Measurements from ENCODE around the gene FGD4. TPM values are rescaled to one million over a fixed set of nuclear protein-coding genes. Genes with fewer than 3 reads are reported as not detected.

FGD4 gene
- total RNA-seq, 1 donor from 2014 or later: 17.2 TPM

DNA sequence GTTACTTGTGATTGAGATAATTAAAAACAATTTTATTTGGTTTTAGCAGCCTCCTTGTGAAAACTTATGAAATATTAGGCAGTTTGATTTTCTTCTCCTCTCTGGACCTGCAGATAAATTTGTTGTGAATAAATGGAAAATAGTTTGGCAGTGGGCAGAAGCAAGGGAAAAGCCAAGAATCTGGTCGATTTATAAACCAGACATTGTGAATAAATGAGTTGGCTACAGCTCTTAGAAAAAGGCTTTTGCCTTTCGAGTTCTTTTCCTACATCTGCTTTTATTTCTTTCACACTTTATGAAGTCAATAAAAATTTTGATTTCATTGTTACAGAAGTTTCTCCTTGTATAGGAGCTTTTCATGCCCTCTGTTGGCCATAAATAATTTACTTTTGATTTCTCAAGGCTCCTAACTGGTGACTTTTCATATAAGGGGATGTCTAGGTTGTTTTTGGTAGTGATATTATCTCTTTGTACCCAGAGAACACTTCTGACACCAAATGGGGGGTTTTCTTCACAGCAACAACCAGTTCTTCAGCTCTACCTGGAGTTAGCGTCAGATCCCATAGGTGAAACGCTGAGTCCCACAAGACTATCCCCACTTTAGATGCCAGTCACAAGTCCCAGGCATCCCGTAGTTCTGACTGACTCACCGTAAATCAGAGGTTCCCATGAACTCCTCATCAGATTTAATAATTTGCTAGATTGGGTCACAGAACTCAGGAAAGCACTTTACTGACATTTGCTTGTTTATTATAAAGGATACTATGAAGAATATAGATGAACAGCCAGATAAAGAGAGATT is 143.3 kb downstream of the FGD4 start:
- Mint-ChIP-seq H3K27me3 (ENCODE audit: unreplicated experiment) (peaks cover 1% of the 10 kb centered on the region), H3K36me3 (ENCODE audit: low read depth, unreplicated experiment) (no peaks in the 10 kb centered on the region), H3K9me3 (ENCODE audit: unreplicated experiment) (no peaks in the 10 kb centered on the region), H3K27ac (ENCODE audit: unreplicated experiment) (no peak overlapping the region), H3K4me3 (ENCODE audit: unreplicated experiment) (no peak overlapping the region), H3K4me1 (ENCODE audit: unreplicated experiment) (no peaks in the 10 kb centered on the region)
- TF ChIP-seq, protein P1, sequence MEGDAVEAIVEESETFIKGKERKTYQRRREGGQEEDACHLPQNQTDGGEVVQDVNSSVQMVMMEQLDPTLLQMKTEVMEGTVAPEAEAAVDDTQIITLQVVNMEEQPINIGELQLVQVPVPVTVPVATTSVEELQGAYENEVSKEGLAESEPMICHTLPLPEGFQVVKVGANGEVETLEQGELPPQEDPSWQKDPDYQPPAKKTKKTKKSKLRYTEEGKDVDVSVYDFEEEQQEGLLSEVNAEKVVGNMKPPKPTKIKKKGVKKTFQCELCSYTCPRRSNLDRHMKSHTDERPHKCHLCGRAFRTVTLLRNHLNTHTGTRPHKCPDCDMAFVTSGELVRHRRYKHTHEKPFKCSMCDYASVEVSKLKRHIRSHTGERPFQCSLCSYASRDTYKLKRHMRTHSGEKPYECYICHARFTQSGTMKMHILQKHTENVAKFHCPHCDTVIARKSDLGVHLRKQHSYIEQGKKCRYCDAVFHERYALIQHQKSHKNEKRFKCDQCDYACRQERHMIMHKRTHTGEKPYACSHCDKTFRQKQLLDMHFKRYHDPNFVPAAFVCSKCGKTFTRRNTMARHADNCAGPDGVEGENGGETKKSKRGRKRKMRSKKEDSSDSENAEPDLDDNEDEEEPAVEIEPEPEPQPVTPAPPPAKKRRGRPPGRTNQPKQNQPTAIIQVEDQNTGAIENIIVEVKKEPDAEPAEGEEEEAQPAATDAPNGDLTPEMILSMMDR (IDR thresholded peaks at IDR 0.05; ENCODE audit: unreplicated experiment): no peak
- no peak for DNase-seq (ENCODE audit: low spot score)

DNA sequence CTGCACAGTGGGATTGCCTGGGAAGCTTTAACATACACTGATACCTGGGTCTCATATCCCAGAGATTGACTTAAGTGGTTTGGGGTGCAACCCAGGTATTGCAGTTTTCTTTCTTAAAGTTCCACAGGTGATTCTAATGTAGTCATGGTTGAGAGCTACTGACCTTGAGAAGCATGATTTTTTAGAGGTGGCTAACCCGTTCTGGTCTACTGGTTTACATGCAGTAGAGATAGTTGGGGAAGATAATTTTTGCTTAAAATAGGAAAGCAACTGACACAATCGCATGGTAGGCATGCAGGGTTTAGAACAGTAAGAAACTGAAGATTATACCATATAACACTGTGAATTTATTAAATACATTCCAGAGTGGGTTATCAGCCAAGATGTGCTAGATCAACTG is 145.5 kb downstream of the FGD4 start:
- H3K36me3 Mint-ChIP-seq (ENCODE audit: low read depth, unreplicated experiment): no peaks in the 10 kb centered on the region
- H3K27me3 Mint-ChIP-seq (ENCODE audit: unreplicated experiment): peaks cover 1% of the 10 kb centered on the region
- TF ChIP-seq, protein P1 (IDR thresholded peaks at IDR 0.05; ENCODE audit: unreplicated experiment): no peak
- peaks cover 20% of the 10 kb centered on the region for H3K4me1 Mint-ChIP-seq (ENCODE audit: unreplicated experiment)
- H3K27ac Mint-ChIP-seq (ENCODE audit: unreplicated experiment): no peak overlapping the region
- H3K4me3 Mint-ChIP-seq (ENCODE audit: unreplicated experiment): no peak overlapping the region
- no peaks in the 10 kb centered on the region for H3K9me3 Mint-ChIP-seq (ENCODE audit: unreplicated experiment)
- DNase-seq (ENCODE audit: low spot score): no peak

DNA sequence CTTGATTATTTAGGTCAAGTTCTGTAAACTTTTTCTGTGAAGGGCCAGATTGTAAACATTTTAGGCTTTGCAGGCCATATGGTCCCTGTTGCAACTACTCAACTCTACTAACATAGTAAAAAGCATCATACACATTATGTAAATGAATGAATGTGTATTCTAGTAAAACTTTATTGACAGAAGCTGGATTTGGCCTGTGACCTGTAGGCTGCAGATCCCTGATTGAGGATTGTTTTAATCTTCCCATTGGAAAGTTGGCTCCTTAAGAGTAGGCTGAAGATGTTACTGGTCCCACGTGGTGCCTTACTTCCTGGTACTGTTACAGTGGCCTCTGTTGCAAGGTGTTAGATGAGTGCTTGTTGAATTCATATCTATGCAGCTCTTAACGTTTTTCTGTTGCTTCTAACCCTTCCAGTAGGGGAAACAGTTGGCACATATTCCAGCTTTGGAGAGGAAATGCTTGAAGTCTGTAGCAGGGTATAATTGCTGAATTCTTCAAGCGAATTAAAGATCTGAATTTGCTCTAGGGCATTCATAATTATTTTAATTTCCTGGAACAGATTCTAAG is 146.1 kb downstream of the FGD4 start:
- peaks cover 23% of the 10 kb centered on the region for H3K4me1 Mint-ChIP-seq (ENCODE audit: unreplicated experiment)
- DNase-seq (ENCODE audit: low spot score): no peak
- H3K27me3 Mint-ChIP-seq (ENCODE audit: unreplicated experiment): peaks cover 1% of the 10 kb centered on the region
- no peaks in the 10 kb centered on the region for H3K36me3 Mint-ChIP-seq (ENCODE audit: low read depth, unreplicated experiment)
- H3K27ac Mint-ChIP-seq (ENCODE audit: unreplicated experiment): no peak overlapping the region
- TF ChIP-seq, protein P1 (IDR thresholded peaks at IDR 0.05; ENCODE audit: unreplicated experiment): no peak
- H3K4me3 Mint-ChIP-seq (ENCODE audit: unreplicated experiment): no peak overlapping the region
- no peaks in the 10 kb centered on the region for H3K9me3 Mint-ChIP-seq (ENCODE audit: unreplicated experiment)

DNA sequence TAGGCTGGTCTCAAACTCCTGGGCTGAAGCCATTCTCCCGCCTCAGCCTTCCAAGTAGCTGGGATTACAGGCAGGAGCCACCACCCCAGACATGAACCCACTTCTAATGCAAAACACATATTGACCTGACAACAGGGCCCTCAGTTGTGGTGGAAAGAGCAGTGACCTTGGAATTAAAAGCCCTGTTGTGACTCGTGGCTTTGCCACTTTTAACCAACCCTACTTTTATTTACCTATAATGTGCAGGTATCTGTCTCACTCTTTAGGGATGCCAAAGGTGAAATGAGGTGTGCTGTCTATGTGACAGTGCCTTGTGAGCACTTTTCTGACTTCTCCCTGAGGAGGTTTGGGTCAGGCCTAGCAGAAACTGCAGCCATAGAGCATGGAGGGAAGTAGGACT is 146.9 kb downstream of the FGD4 start:
- Mint-ChIP-seq H3K36me3 (ENCODE audit: low read depth, unreplicated experiment) (no peaks in the 10 kb centered on the region), H3K27me3 (ENCODE audit: unreplicated experiment) (peaks cover 1% of the 10 kb centered on the region), H3K27ac (ENCODE audit: unreplicated experiment) (no peak overlapping the region), H3K4me3 (ENCODE audit: unreplicated experiment) (no peak overlapping the region), H3K9me3 (ENCODE audit: unreplicated experiment) (no peaks in the 10 kb centered on the region), H3K4me1 (ENCODE audit: unreplicated experiment) (peaks cover 23% of the 10 kb centered on the region)
- TF ChIP-seq, protein P1 (IDR thresholded peaks at IDR 0.05; ENCODE audit: unreplicated experiment): no peak
- DNase-seq (ENCODE audit: low spot score): no peak

DNA sequence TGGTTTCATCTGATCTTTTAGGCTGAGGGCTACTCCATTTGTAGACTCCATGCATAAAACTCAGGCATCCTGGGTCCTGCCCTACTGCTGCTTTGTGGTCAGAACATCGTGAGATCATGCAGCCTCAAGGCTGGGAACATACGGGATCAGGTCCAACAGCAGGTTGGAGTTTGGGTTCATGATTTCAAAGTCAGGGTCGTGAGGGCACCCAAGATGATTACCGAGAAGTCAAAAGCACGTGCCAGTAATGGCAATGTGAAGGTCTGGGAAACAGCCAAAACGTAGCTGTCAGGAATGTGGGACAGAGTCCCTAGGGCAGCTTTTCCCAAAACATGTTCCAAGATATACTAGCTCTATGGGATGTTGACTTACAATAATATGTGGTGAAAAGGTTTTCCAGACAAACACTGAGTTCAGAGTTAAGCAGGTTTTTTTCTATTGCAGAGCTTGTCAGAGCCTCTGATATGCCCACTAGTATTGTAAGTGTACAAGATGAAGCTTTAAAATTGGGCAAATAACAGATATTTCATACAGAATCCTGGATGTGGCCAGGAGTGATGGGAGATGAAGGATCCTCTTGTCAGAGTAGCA is 149.4 kb downstream of the FGD4 start:
- TF ChIP-seq, protein P1 (IDR thresholded peaks at IDR 0.05; ENCODE audit: unreplicated experiment): no peak
- DNase-seq (ENCODE audit: low spot score): no peak
- Mint-ChIP-seq H3K27me3 (ENCODE audit: unreplicated experiment) (peaks cover 1% of the 10 kb centered on the region), H3K27ac (ENCODE audit: unreplicated experiment) (peak overlapping the region; percentile 33), H3K9me3 (ENCODE audit: unreplicated experiment) (no peaks in the 10 kb centered on the region), H3K4me3 (ENCODE audit: unreplicated experiment) (no peak overlapping the region), H3K4me1 (ENCODE audit: unreplicated experiment) (peaks cover 23% of the 10 kb centered on the region), H3K36me3 (ENCODE audit: low read depth, unreplicated experiment) (no peaks in the 10 kb centered on the region)
